Bronchial epithelial cell (primary cell): ENCODE results near the gene CXCR3. TPM values are rescaled to one million over a fixed set of nuclear protein-coding genes. Genes with fewer than 3 reads are reported as not detected.
A peak's percentile ranks its signal among the peaks of the same experiment; 100 is the strongest.
"Not testable (repeated sequence)": the region's sequence is repeated elsewhere in the genome, so short reads cannot be mapped to it uniquely, and the experiment has no call there.

Experiments used
- DNase-seq: peaks from one replicate; pipeline ENCODE4 v3.0.0-alpha.2; 2010; ENCODE audit warnings: low read depth
- FAIRE-seq: peaks from 2 replicates; lab custom pipeline; 2011; peaks lifted over from hg19 to GRCh38; lab: Jason Lieb, UNC
- H3K27me3 ChIP-seq: 2 replicates; pipeline ENCODE4 v1.5.1; 2011; ENCODE audit warnings: low read length; ENCODE audit not compliant: control insufficient read depth, insufficient read depth
- H3K36me3 ChIP-seq: 2 replicates; pipeline ENCODE4 v1.5.1; 2011; ENCODE audit warnings: low read length; ENCODE audit not compliant: control insufficient read depth, insufficient read depth
- H3K4me3 ChIP-seq: 2 replicates; pipeline ENCODE4 v1.5.1; 2011; ENCODE audit warnings: mild to moderate bottlenecking, low read depth, low read length, control low read depth
- CTCF ChIP-seq: IDR thresholded peaks from 2 replicates; pipeline ENCODE4 v1.5.1; 2011; ENCODE audit warnings: mild to moderate bottlenecking, moderate library complexity, low read length, control low read depth, inconsistent platforms; ENCODE audit not compliant: insufficient read depth, severe bottlenecking
- total RNA-seq: library from RNA; depleted of rRNA; stranded (reverse); fragments of >200 nt; gene quantifications from 2 replicates; pipeline ENCODE4 v1.2.1, GENCODE V29; 2014

CXCR3 gene
- total RNA-seq, 1 donor from 2014 or later = not detected

- H3K27me3 ChIP-seq, DNase-seq, H3K36me3 ChIP-seq, FAIRE-seq, H3K4me3 ChIP-seq: not testable (repeated sequence)
- peak; percentile 15 for TF ChIP-seq CTCF
Observed at GRCh38 chrX:71664202-71664601, 45.9 kb upstream of the CXCR3 start.

- not testable (repeated sequence) for H3K36me3 ChIP-seq, H3K27me3 ChIP-seq, H3K4me3 ChIP-seq, FAIRE-seq
- DNase-seq = peak; percentile 66
Observed at GRCh38 chrX:71663238-71663637, 44.9 kb upstream of the CXCR3 start.

GRCh38 chrX:71662654-71663053 is 44.3 kb upstream of the CXCR3 start:
- H3K27me3 ChIP-seq, DNase-seq, H3K36me3 ChIP-seq, FAIRE-seq, H3K4me3 ChIP-seq: not testable (repeated sequence)

- DNase-seq (no peak), FAIRE-seq (no peak)
- Histone ChIP-seq H3K4me3 (no peak overlapping the region), H3K27me3 (no peaks in the 10 kb centered on the region), H3K36me3 (no peaks in the 10 kb centered on the region)
- TF ChIP-seq CTCF = no peak
Observed at GRCh38 chrX:71661919-71662318, 43.6 kb upstream of the CXCR3 start.

- Histone ChIP-seq H3K27me3 (no peaks in the 10 kb centered on the region), H3K36me3 (no peaks in the 10 kb centered on the region), H3K4me3 (no peak overlapping the region)
- TF ChIP-seq CTCF = no peak
- no peak for DNase-seq
- FAIRE-seq = no peak
Observed at GRCh38 chrX:71660562-71661416, 42.5 kb upstream of the CXCR3 start.

GRCh38 chrX:71659959-71660358 is 41.6 kb upstream of the CXCR3 start:
- Histone ChIP-seq H3K36me3 (no peaks in the 10 kb centered on the region), H3K27me3 (no peaks in the 10 kb centered on the region), H3K4me3 (no peak overlapping the region)
- TF ChIP-seq CTCF = no peak
- no peak for FAIRE-seq
- no peak for DNase-seq

GRCh38 chrX:71659342-71659741 is 41.0 kb upstream of the CXCR3 start:
- H3K36me3 ChIP-seq = no peaks in the 10 kb centered on the region
- no peak for DNase-seq
- H3K4me3 ChIP-seq = no peak overlapping the region
- no peaks in the 10 kb centered on the region for H3K27me3 ChIP-seq
- no peak for FAIRE-seq
- no peak for TF ChIP-seq CTCF
